ENCODE data around the gene MAP6.

DNA sequence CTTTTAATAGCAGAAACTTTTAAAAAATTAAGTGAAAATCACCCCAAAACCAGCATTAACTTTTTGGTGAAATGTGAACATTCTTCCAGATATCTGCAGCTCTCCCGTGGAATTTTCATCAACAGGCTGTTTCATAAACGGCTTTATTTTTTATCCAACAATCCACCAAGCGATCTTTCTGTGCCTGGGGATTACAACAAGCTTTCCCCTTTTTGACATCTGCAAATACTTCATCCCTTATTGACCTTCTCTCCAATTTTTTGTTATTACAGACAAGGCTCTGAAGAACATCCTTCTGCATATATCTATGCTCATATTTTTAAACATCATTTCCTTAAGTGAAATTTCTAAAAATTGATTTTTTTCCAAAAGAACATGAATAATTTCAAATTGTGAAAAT is 112.6 kb downstream of the MAP6 start:
- no peak for TF ChIP-seq PPARA (CRISPR knock-in tag; IDR thresholded peaks at IDR 0.05; ENCODE audit: borderline replicate concordance)
- TF ChIP-seq BACH2 (CRISPR knock-in tag; IDR thresholded peaks at IDR 0.05; ENCODE audit: borderline replicate concordance), result no peak
- no peak for TF ChIP-seq ARNTL (CRISPR knock-in tag; IDR thresholded peaks at IDR 0.05; ENCODE audit: borderline replicate concordance, low read depth)
- TF ChIP-seq ZFP3 (CRISPR knock-in tag; IDR thresholded peaks at IDR 0.05), result no peak

All from SK-N-SH treated with all-trans-retinoic acid at 6 μM for 48 hours (cell line).